GM21447 (cell line): ENCODE data around the gene CLIC1.

Source experiments
- ATAC-seq: cut with Tn5 transposase; IDR thresholded peaks from one replicate; pipeline ENCODE4 v1.9.1; 2021; ENCODE audit not compliant: unreplicated experiment

Gene CLIC1

GRCh38 chr6:31739639-31740396 is 3.5 kb upstream of the CLIC1 start, which contains the start of gene MSH5:
Gene MSH5, plus strand, starts transcription at chr6:31740005. Its CDS starts 462 bp downstream, at chr6:31740467.
- ATAC-seq = peak; percentile 58

- peak; percentile 20 for ATAC-seq
Observed at GRCh38 chr6:31737991-31738979, 2.0 kb upstream of the CLIC1 start.

GRCh38 chr6:31737315-31737990 is 1.1 kb upstream of the CLIC1 start:
- no peak for ATAC-seq

- no peak for ATAC-seq
Observed at GRCh38 chr6:31736768-31737314, 511 bp upstream of the CLIC1 start.

- ATAC-seq = peak; percentile 21
Observed at GRCh38 chr6:31734821-31735406, 1.4 kb downstream of the CLIC1 start.

- ATAC-seq = no peak
Observed at GRCh38 chr6:31734247-31734820, 2.0 kb downstream of the CLIC1 start.

- ATAC-seq = no peak
Observed at GRCh38 chr6:31733734-31734133, 2.6 kb downstream of the CLIC1 start.

GRCh38 chr6:31732029-31732428 is 4.3 kb downstream of the CLIC1 start:
- no peak for ATAC-seq

GRCh38 chr6:31730631-31731086 is 5.7 kb downstream of the CLIC1 start:
- no peak for ATAC-seq

GRCh38 chr6:31729979-31730630 is 6.2 kb downstream of the CLIC1 start:
- peak; percentile 36 for ATAC-seq

GRCh38 chr6:31729515-31729978 is 6.8 kb downstream of the CLIC1 start:
- peak; percentile 47 for ATAC-seq

GRCh38 chr6:31728767-31729514 is 7.4 kb downstream of the CLIC1 start, which contains the start of gene DDAH2:
Gene DDAH2, minus strand, starts transcription at chr6:31729299. Its CDS starts 138 bp downstream, at chr6:31729161.
- no peak for ATAC-seq

- no peak for ATAC-seq
Observed at GRCh38 chr6:31727717-31728671, 8.3 kb downstream of the CLIC1 start.

- ATAC-seq = peak; percentile 48
Observed at GRCh38 chr6:31727034-31727716, 9.2 kb downstream of the CLIC1 start.

GRCh38 chr6:31725502-31726350 is 10.6 kb downstream of the CLIC1 start:
- no peak for ATAC-seq
